SJSA1 (cell line): ENCODE results near the gene ZNF507. TPM values are rescaled to one million over a fixed set of nuclear protein-coding genes. Genes with fewer than 3 reads are reported as not detected.

Experiments
- DNase-seq, 2 experiments: peaks; one replicate each; pipeline ENCODE4 v3.0.0-alpha.2; 2015 to 2020; ENCODE audit warnings: low spot score in 2 of 2, low read depth in 1 of 2
- H3K27ac ChIP-seq: fragments of 250-450 bp; sonication (Bioruptor Pico); 2 replicates; pipeline ENCODE4 v1.5.1; 2020; ENCODE audit warnings: mild to moderate bottlenecking, moderate library complexity
- H3K27me3 ChIP-seq: fragments of 250-450 bp; sonication (Bioruptor Pico); replicated peaks from 2 replicates; pipeline ENCODE4 v1.5.1; 2020; ENCODE audit warnings: mild to moderate bottlenecking, moderate library complexity
- H3K36me3 ChIP-seq: fragments of 250-450 bp; sonication (Bioruptor Pico); 2 replicates; pipeline ENCODE4 v1.5.1; 2020; ENCODE audit warnings: mild to moderate bottlenecking
- H3K4me1 ChIP-seq: fragments of 250-450 bp; sonication (Bioruptor Pico); replicated peaks from 2 replicates; pipeline ENCODE4 v1.6.1; 2021; ENCODE audit warnings: mild to moderate bottlenecking
- H3K4me3 ChIP-seq: fragments of 250-450 bp; sonication (Bioruptor Pico); 2 replicates; pipeline ENCODE4 v1.5.1; 2020; ENCODE audit warnings: mild to moderate bottlenecking
- H3K9me3 ChIP-seq: fragments of 250-450 bp; sonication (Bioruptor Pico); replicated peaks from 2 replicates; pipeline ENCODE4 v1.5.1; 2020; ENCODE audit warnings: mild to moderate bottlenecking
- total RNA-seq: library from RNA; depleted of rRNA; stranded (reverse); fragments of >200 nt; shearing (Covaris generic); gene quantifications from 2 replicates; pipeline ENCODE4 v1.2.3, GENCODE V29; 2014

The ZNF507 gene
- total RNA-seq, 1 experiment from 2014 or later, result 8.1 TPM

- peaks cover 19% of the 10 kb centered on the region for H3K4me1 ChIP-seq
- no peak for DNase-seq
- H3K27me3 ChIP-seq, result no peaks in the 10 kb centered on the region
- no peaks in the 10 kb centered on the region for H3K9me3 ChIP-seq
- H3K36me3 ChIP-seq, result peaks cover 12% of the 10 kb centered on the region
- no peak overlapping the region for H3K27ac ChIP-seq
- no peak overlapping the region for H3K4me3 ChIP-seq
These were observed 56.6 kb downstream of the ZNF507 start for GRCh38 chr19:32401992-32402391.

GRCh38 chr19:32403291-32403995 is 58.0 kb downstream of the ZNF507 start:
- H3K27me3 ChIP-seq, result no peaks in the 10 kb centered on the region
- no peak for DNase-seq
- H3K27ac ChIP-seq, result no peak overlapping the region
- H3K4me1 ChIP-seq, result peaks cover 10% of the 10 kb centered on the region
- no peak overlapping the region for H3K4me3 ChIP-seq
- peaks cover 17% of the 10 kb centered on the region for H3K36me3 ChIP-seq
- no peaks in the 10 kb centered on the region for H3K9me3 ChIP-seq

GRCh38 chr19:32404213-32404932 is 59.0 kb downstream of the ZNF507 start:
- Histone ChIP-seq H3K27ac (peak overlapping the region; percentile 93), H3K36me3 (peaks cover 25% of the 10 kb centered on the region), H3K4me1 (peaks cover 10% of the 10 kb centered on the region), H3K27me3 (no peaks in the 10 kb centered on the region), H3K9me3 (no peaks in the 10 kb centered on the region), H3K4me3 (peak overlapping the region; percentile 98)
- DNase-seq, result no peak

GRCh38 chr19:32404933-32405430 is 59.6 kb downstream of the ZNF507 start:
- peak overlapping the region; percentile 93 for H3K27ac ChIP-seq
- peaks cover 31% of the 10 kb centered on the region for H3K36me3 ChIP-seq
- no peaks in the 10 kb centered on the region for H3K27me3 ChIP-seq
- DNase-seq, result peak in 1 of 2 experiments; percentile 58
- H3K4me1 ChIP-seq, result peaks cover 10% of the 10 kb centered on the region
- no peaks in the 10 kb centered on the region for H3K9me3 ChIP-seq
- H3K4me3 ChIP-seq, result peak overlapping the region; percentile 98

GRCh38 chr19:32405431-32406160 is 60.2 kb downstream of the ZNF507 start, which contains the start of gene DPY19L3:
Gene DPY19L3, plus strand, starts transcription at chr19:32405770. Its CDS starts 2,484 bp downstream, at chr19:32408254.
- peaks cover 10% of the 10 kb centered on the region for H3K4me1 ChIP-seq
- peak within 1 kb of the TSS; percentile 93 for H3K27ac ChIP-seq
- H3K4me3 ChIP-seq, result peak within 1 kb of the TSS; percentile 98
- DNase-seq, result peak; percentile 95
- no peaks in the 10 kb centered on the region for H3K9me3 ChIP-seq
- peaks cover 35% of the 10 kb centered on the region for H3K36me3 ChIP-seq
- no peaks in the 10 kb centered on the region for H3K27me3 ChIP-seq

GRCh38 chr19:32406161-32407003 is 61.0 kb downstream of the ZNF507 start:
- Histone ChIP-seq H3K27ac (peak overlapping the region; percentile 93), H3K36me3 (peaks cover 42% of the 10 kb centered on the region), H3K9me3 (no peaks in the 10 kb centered on the region), H3K4me3 (peak overlapping the region; percentile 98), H3K4me1 (peaks cover 10% of the 10 kb centered on the region), H3K27me3 (no peaks in the 10 kb centered on the region)
- peak in 1 of 2 experiments; percentile 37 for DNase-seq

GRCh38 chr19:32407004-32407992 is 61.9 kb downstream of the ZNF507 start:
- H3K9me3 ChIP-seq, result no peaks in the 10 kb centered on the region
- peaks cover 49% of the 10 kb centered on the region for H3K36me3 ChIP-seq
- H3K4me1 ChIP-seq, result peaks cover 10% of the 10 kb centered on the region
- no peak for DNase-seq
- H3K27me3 ChIP-seq, result no peaks in the 10 kb centered on the region
- H3K27ac ChIP-seq, result no peak overlapping the region
- H3K4me3 ChIP-seq, result no peak overlapping the region

- peaks cover 58% of the 10 kb centered on the region for H3K36me3 ChIP-seq
- no peak for DNase-seq
- no peak overlapping the region for H3K4me3 ChIP-seq
- no peaks in the 10 kb centered on the region for H3K9me3 ChIP-seq
- no peak overlapping the region for H3K27ac ChIP-seq
- H3K27me3 ChIP-seq, result no peaks in the 10 kb centered on the region
- no peaks in the 10 kb centered on the region for H3K4me1 ChIP-seq
These were observed 69.8 kb downstream of the ZNF507 start for GRCh38 chr19:32415246-32415645.

- Histone ChIP-seq H3K27me3 (no peaks in the 10 kb centered on the region), H3K4me3 (no peak overlapping the region), H3K36me3 (peaks cover 55% of the 10 kb centered on the region), H3K4me1 (no peaks in the 10 kb centered on the region), H3K9me3 (no peaks in the 10 kb centered on the region), H3K27ac (no peak overlapping the region)
- no peak for DNase-seq
These were observed 70.3 kb downstream of the ZNF507 start for GRCh38 chr19:32415669-32416068.

GRCh38 chr19:32416749-32417456 is 71.5 kb downstream of the ZNF507 start:
- Histone ChIP-seq H3K36me3 (peaks cover 52% of the 10 kb centered on the region), H3K4me3 (no peak overlapping the region), H3K27me3 (no peaks in the 10 kb centered on the region), H3K4me1 (no peaks in the 10 kb centered on the region), H3K9me3 (no peaks in the 10 kb centered on the region), H3K27ac (no peak overlapping the region)
- DNase-seq, result no peak

- H3K4me3 ChIP-seq, result no peak overlapping the region
- peaks cover 52% of the 10 kb centered on the region for H3K36me3 ChIP-seq
- no peaks in the 10 kb centered on the region for H3K4me1 ChIP-seq
- DNase-seq, result no peak
- H3K9me3 ChIP-seq, result no peaks in the 10 kb centered on the region
- no peak overlapping the region for H3K27ac ChIP-seq
- H3K27me3 ChIP-seq, result no peaks in the 10 kb centered on the region
These were observed 72.7 kb downstream of the ZNF507 start for GRCh38 chr19:32418155-32418554.
